Panc1 (cell line): ENCODE measurements around the gene GRIK5.

Experiments
- TF ChIP-seq, protein P1 (sequence below): fragments of 450-650 bp; IDR thresholded peaks from 2 replicates; pipeline ENCODE4 v1.5.1; 2017; ENCODE audit warnings: mild to moderate bottlenecking
- TF ChIP-seq, protein P2 (sequence below), 2 experiments: IDR thresholded peaks; 2 replicates each; pipeline ENCODE4 v1.6.1; 2011 to 2012; ENCODE audit warnings: low read depth in 2 of 2, control low read depth in 1 of 2, low read length in 1 of 2, mild to moderate bottlenecking in 1 of 2, moderate library complexity in 1 of 2; ENCODE audit not compliant: insufficient read depth in 1 of 2

DNA sequence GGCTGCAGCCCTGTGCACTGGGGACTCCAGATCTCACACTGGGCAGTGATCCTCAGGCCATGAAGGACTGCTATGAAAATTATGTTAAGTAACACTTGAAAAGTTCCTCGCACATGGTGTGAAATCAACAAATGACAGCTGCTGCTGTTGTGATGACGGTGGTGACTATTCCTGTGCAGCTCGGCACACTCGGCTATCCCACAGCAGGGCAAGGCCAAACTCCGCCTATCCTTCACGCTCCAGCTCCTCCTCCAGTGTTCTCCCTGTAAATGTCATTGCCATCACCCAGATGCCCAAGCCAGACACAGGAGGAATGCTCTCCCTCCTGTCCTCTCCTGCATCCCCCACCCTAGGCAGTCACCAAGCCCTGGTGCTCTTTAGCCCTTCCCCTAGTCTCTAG is 31.3 kb downstream of the GRIK5 start:
- TF ChIP-seq, protein P1, sequence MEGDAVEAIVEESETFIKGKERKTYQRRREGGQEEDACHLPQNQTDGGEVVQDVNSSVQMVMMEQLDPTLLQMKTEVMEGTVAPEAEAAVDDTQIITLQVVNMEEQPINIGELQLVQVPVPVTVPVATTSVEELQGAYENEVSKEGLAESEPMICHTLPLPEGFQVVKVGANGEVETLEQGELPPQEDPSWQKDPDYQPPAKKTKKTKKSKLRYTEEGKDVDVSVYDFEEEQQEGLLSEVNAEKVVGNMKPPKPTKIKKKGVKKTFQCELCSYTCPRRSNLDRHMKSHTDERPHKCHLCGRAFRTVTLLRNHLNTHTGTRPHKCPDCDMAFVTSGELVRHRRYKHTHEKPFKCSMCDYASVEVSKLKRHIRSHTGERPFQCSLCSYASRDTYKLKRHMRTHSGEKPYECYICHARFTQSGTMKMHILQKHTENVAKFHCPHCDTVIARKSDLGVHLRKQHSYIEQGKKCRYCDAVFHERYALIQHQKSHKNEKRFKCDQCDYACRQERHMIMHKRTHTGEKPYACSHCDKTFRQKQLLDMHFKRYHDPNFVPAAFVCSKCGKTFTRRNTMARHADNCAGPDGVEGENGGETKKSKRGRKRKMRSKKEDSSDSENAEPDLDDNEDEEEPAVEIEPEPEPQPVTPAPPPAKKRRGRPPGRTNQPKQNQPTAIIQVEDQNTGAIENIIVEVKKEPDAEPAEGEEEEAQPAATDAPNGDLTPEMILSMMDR, result no peak
- TF ChIP-seq, protein P2, sequence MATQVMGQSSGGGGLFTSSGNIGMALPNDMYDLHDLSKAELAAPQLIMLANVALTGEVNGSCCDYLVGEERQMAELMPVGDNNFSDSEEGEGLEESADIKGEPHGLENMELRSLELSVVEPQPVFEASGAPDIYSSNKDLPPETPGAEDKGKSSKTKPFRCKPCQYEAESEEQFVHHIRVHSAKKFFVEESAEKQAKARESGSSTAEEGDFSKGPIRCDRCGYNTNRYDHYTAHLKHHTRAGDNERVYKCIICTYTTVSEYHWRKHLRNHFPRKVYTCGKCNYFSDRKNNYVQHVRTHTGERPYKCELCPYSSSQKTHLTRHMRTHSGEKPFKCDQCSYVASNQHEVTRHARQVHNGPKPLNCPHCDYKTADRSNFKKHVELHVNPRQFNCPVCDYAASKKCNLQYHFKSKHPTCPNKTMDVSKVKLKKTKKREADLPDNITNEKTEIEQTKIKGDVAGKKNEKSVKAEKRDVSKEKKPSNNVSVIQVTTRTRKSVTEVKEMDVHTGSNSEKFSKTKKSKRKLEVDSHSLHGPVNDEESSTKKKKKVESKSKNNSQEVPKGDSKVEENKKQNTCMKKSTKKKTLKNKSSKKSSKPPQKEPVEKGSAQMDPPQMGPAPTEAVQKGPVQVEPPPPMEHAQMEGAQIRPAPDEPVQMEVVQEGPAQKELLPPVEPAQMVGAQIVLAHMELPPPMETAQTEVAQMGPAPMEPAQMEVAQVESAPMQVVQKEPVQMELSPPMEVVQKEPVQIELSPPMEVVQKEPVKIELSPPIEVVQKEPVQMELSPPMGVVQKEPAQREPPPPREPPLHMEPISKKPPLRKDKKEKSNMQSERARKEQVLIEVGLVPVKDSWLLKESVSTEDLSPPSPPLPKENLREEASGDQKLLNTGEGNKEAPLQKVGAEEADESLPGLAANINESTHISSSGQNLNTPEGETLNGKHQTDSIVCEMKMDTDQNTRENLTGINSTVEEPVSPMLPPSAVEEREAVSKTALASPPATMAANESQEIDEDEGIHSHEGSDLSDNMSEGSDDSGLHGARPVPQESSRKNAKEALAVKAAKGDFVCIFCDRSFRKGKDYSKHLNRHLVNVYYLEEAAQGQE (IDR thresholded peaks at IDR 0.05; ENCODE audit: insufficient read depth in 1 of 2, low read depth in 2 of 2, low read length in 1 of 2), result no peak
